ENCODE results near the gene UBE3C.
"Not testable (repeated sequence)": the region's sequence is repeated elsewhere in the genome, so short reads cannot be mapped to it uniquely, and the experiment has no call there.

Gene UBE3C

GRCh38 chr7:157138424-157139110 lies at the start of gene UBE3C:
TSS of gene UBE3C (plus strand) at chr7:157138926. CDS start at chr7:157139273, 347 bp downstream.
- DNase-seq (ENCODE audit: low spot score) = peak; percentile 97

GRCh38 chr7:157089100-157089610 lies 49.6 kb upstream of the UBE3C start:
- no peak for DNase-seq (ENCODE audit: low spot score)

- no peak for DNase-seq (ENCODE audit: low spot score)
These were observed 48.1 kb upstream of the UBE3C start for GRCh38 chr7:157090485-157091165.

GRCh38 chr7:157096286-157097055 lies 42.3 kb upstream of the UBE3C start:
- DNase-seq (ENCODE audit: low spot score) = no peak

GRCh38 chr7:157097056-157097329 lies 41.7 kb upstream of the UBE3C start:
- DNase-seq (ENCODE audit: low spot score) = no peak

- DNase-seq (ENCODE audit: low spot score) = no peak
These were observed 41.2 kb upstream of the UBE3C start for GRCh38 chr7:157097569-157097968.

GRCh38 chr7:157100005-157100404 lies 38.7 kb upstream of the UBE3C start:
- not testable (repeated sequence) for DNase-seq (ENCODE audit: low spot score)

GRCh38 chr7:157103641-157104040 lies 35.1 kb upstream of the UBE3C start:
- not testable (repeated sequence) for DNase-seq (ENCODE audit: low spot score)

GRCh38 chr7:157111311-157111710 lies 27.4 kb upstream of the UBE3C start:
- no peak for DNase-seq (ENCODE audit: low spot score)

- DNase-seq (ENCODE audit: low spot score) = no peak
These were observed 26.0 kb upstream of the UBE3C start for GRCh38 chr7:157112706-157113105.

GRCh38 chr7:157113607-157114006 lies 25.1 kb upstream of the UBE3C start:
- no peak for DNase-seq (ENCODE audit: low spot score)

GRCh38 chr7:157116762-157117161 lies 22.0 kb upstream of the UBE3C start:
- DNase-seq (ENCODE audit: low spot score) = no peak

GRCh38 chr7:157117796-157118195 lies 20.9 kb upstream of the UBE3C start:
- no peak for DNase-seq (ENCODE audit: low spot score)

GRCh38 chr7:157120181-157120580 lies 18.5 kb upstream of the UBE3C start:
- DNase-seq (ENCODE audit: low spot score) = no peak

GRCh38 chr7:157121184-157121715 lies 17.5 kb upstream of the UBE3C start:
- no peak for DNase-seq (ENCODE audit: low spot score)

GRCh38 chr7:157122800-157123495 lies 15.8 kb upstream of the UBE3C start:
- DNase-seq (ENCODE audit: low spot score) = no peak

GRCh38 chr7:157124690-157125089 lies 14.0 kb upstream of the UBE3C start:
- DNase-seq (ENCODE audit: low spot score) = no peak

GRCh38 chr7:157125376-157126223 lies 13.1 kb upstream of the UBE3C start:
- DNase-seq (ENCODE audit: low spot score) = no peak

- DNase-seq (ENCODE audit: low spot score) = no peak
These were observed 11.8 kb upstream of the UBE3C start for GRCh38 chr7:157126921-157127320.

GRCh38 chr7:157129200-157129599 lies 9.5 kb upstream of the UBE3C start:
- no peak for DNase-seq (ENCODE audit: low spot score)

GRCh38 chr7:157129907-157130460 lies 8.7 kb upstream of the UBE3C start:
- no peak for DNase-seq (ENCODE audit: low spot score)

All from germinal center (tissue), 1 donor.